Esophagus muscularis mucosa (tissue), 4 donors: ENCODE measurements around the gene PGAM2. TPM values are rescaled to one million over a fixed set of nuclear protein-coding genes. Genes with fewer than 3 reads are reported as not detected.

Experiments used
- DNase-seq: peaks from one replicate; pipeline ENCODE4 v3.0.0-alpha.2; 2017; ENCODE audit errors: extremely low spot score
- H3K27ac ChIP-seq, 4 donors: fragments of 200-600 bp; sonication (generic); replicated peaks in 1 of 4; 1 replicate in 3 of 4; 2 replicates in 1 of 4; pipeline ENCODE4 v1.5.1; 2016 to 2019; ENCODE audit warnings: mild to moderate bottlenecking in 1 of 4
- H3K27me3 ChIP-seq, 4 donors: fragments of 200-600 bp; sonication (generic); one replicate each; pipeline versions ENCODE4 v1.5.1 to v1.6.0; 2016 to 2019
- H3K36me3 ChIP-seq, 4 donors: fragments of 200-600 bp; sonication (generic); one replicate each; pipeline ENCODE4 v1.5.1; 2016 to 2019
- H3K4me1 ChIP-seq, 4 donors: fragments of 200-600 bp; sonication (generic); one replicate each; pipeline ENCODE4 v1.5.1; 2016 to 2019
- H3K4me3 ChIP-seq, 4 donors: fragments of 200-600 bp; sonication (generic); 1 replicate in 2 of 4; 2 replicates in 2 of 4; pipeline ENCODE4 v1.5.1; 2016 to 2019; ENCODE audit warnings: mild to moderate bottlenecking in 4 of 4, moderate library complexity in 1 of 4
- H3K9me3 ChIP-seq, 4 donors: fragments of 200-600 bp; sonication (generic); 1 replicate in 3 of 4; 2 replicates in 1 of 4; pipeline ENCODE4 v1.5.1; 2016 to 2019
- CTCF ChIP-seq, 3 experiments: fragments of 200-600 bp in 2 of 3; fragments of 450-650 bp in 1 of 3; sonication (generic) in 2 of 3; IDR thresholded peaks; one replicate each; pipeline ENCODE4 v1.5.1; 2017 to 2019; ENCODE audit warnings: antibody characterized with exemption in 3 of 3, mild to moderate bottlenecking in 2 of 3, moderate library complexity in 1 of 3
- EP300 ChIP-seq: sonication (generic); formaldehyde crosslinking; IDR thresholded peaks from one replicate; pipeline ENCODE4 v1.6.1; 2017; ENCODE audit warnings: antibody characterized with exemption
- POLR2A ChIP-seq: fragments of 450-650 bp; IDR thresholded peaks from one replicate; pipeline ENCODE4 v1.6.1; 2017; ENCODE audit warnings: antibody characterized with exemption, moderate library complexity, mild to moderate bottlenecking, low read depth
- POLR2AphosphoS5 ChIP-seq, 2 donors: sonication (generic); formaldehyde crosslinking; IDR thresholded peaks; one replicate each; pipeline ENCODE4 v1.6.1; 2017; ENCODE audit warnings: antibody characterized with exemption in 2 of 2
- WGBS: methylation state at CpG from one replicate; pipeline ENCODE4 v1.1.5; 2018; 5-methylcytosine and 5-hydroxymethylcytosine counted together
- intact Hi-C: fragments of 100-400 bp; cut with DNase I; formaldehyde crosslinking; loops from one replicate; pipeline ENCODE4 v1.15.1; 2023
- total RNA-seq, 4 donors: library from RNA; depleted of rRNA; stranded (reverse); fragments of >200 nt; gene quantifications; one replicate each; pipeline versions ENCODE4 v1.1.0 to v1.2.1, GENCODE V29; 2016

Gene PGAM2
- total RNA-seq, 4 donors from 2014 or later: 0.52 to 1.8 (median 0.66) TPM; not detected in 1

DNA sequence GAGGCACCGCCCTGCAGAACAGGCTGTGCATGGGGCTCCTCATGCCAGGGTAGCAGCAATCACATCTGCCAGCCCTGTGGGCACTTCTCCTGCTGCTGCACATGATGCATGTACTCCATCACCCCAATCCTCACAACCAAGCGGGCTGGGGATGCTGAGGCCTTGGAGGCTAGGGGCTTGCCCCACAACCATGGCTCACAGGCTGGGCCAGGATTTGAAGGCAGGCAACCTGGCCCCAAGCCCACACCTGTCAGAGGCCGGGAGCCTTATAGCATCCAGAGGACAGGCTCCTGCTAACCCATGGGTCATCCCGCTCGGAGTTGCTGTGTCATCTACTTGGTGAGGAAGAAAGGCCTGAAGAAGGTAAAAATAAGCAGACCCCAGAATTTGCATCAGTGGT lies 14.8 kb upstream of the PGAM2 start:
- Histone ChIP-seq H3K4me3 (no peak overlapping the region), H3K27me3 (no peaks in the 10 kb centered on the region), H3K9me3 (no peaks in the 10 kb centered on the region), H3K4me1 (peaks cover 39 to 68% (median 52%) of the 10 kb centered on the region in 4 donors), H3K36me3 (peaks cover 37 to 57% (median 57%) of the 10 kb centered on the region in 4 donors), H3K27ac (peak overlapping the region in 1 of 4 donors; percentile 92)
- intact Hi-C loops: loop anchor here (5.0 kb wide), 1 partner anchor 38 kb away; the partner anchor contains the start of gene DBNL
- DNase-seq: no peak
- TF ChIP-seq EP300 (no peak), POLR2AphosphoS5 (IDR thresholded peaks at IDR 0.05) (no peak), POLR2A (no peak), CTCF (IDR thresholded peaks at IDR 0.05) (no peak)
- WGBS: 87% methylated on average over 3 of the region's 5 CpGs

DNA sequence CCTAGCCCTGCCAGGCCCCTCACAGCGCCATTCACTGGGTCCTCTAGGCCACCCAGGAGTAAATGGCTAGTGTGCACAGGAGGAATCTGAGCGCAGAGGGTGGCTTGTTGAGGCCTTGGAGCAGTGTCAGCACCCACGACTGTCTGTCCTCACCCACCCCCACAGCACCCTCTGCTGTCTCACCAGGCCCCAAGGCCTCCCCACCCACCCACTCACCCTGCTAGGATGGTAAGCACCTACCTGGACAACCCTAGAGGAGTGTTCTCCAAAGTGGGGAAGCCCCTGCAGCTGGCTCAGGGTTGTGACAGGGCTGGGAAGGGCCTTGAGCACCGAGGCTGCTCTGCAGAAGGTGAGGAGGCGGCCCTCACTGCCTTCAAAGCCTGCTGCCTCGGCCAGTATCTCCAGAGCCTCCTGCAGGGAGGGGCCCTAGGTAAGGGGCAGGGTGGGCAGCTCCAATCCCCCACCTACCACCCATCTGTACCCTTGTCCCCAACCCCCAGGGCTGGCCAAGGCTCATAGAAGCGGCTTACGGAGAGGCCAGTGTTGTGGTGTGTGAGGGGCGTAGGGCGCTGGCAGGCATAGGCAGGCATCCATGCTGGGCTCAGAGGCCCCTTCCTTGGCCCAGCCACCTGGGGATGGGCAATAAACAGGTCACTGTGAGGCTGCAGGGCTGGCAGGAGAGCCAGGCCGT lies 14.1 kb upstream of the PGAM2 start:
- intact Hi-C loops: loop anchor here (5.0 kb wide), 1 partner anchor 37 kb away; the partner anchor contains the start of gene DBNL
- Histone ChIP-seq H3K4me1 (peaks cover 39 to 63% (median 49%) of the 10 kb centered on the region in 4 donors), H3K27me3 (no peaks in the 10 kb centered on the region), H3K4me3 (no peak overlapping the region), H3K9me3 (no peaks in the 10 kb centered on the region), H3K27ac (no peak overlapping the region), H3K36me3 (peaks cover 37 to 64% (median 64%) of the 10 kb centered on the region in 4 donors)
- TF ChIP-seq POLR2A (no peak), EP300 (no peak), POLR2AphosphoS5 (IDR thresholded peaks at IDR 0.05) (no peak), CTCF (IDR thresholded peaks at IDR 0.05) (no peak)
- WGBS: 85% methylated on average over 5 of the region's 11 CpGs
- no peak for DNase-seq

DNA sequence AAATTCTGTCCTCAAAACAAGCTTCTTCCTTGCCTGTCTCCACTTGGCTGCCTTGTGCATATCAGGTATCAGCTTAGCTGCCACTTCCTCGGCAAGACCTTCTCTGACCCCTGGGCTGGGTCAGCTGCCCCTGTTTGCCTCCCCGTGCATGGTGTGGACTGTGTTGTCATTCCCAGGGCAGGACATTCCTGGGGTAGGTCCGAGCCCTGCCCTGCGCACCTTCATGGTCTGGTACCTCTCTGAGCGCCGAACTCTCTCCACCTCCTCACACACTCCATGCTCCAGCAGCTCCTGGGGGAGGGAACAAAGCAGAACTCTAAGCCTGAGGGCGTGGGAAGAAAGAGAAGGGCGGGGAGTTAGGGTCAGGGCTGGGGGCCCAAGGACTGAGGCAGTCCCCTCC lies 13.2 kb upstream of the PGAM2 start:
- intact Hi-C loops: no loop called here
- 75% methylated on average over 7 of the region's 8 CpGs for WGBS
- TF ChIP-seq CTCF (IDR thresholded peaks at IDR 0.05): no peak
- TF ChIP-seq POLR2A: no peak
- TF ChIP-seq EP300: no peak
- no peak for DNase-seq
- Histone ChIP-seq H3K36me3 (peaks cover 37 to 73% (median 73%) of the 10 kb centered on the region in 4 donors), H3K4me3 (no peak overlapping the region), H3K4me1 (peaks cover 44 to 63% (median 51%) of the 10 kb centered on the region in 4 donors), H3K27ac (peak overlapping the region in 2 of 4 donors; percentile 23 to 33), H3K27me3 (no peaks in the 10 kb centered on the region), H3K9me3 (no peaks in the 10 kb centered on the region)

GRCh38 chr7:44077681-44078091 lies 12.3 kb upstream of the PGAM2 start:
- Histone ChIP-seq H3K27me3 (no peaks in the 10 kb centered on the region), H3K9me3 (no peaks in the 10 kb centered on the region), H3K27ac (peak overlapping the region in 2 of 4 donors; percentile 22 to 33), H3K4me1 (peaks cover 47 to 68% (median 55%) of the 10 kb centered on the region in 4 donors), H3K36me3 (peaks cover 37 to 82% (median 81%) of the 10 kb centered on the region in 4 donors), H3K4me3 (no peak overlapping the region)
- intact Hi-C loops: no loop called here
- DNase-seq: no peak
- TF ChIP-seq POLR2A (no peak), CTCF (IDR thresholded peaks at IDR 0.05) (no peak), POLR2AphosphoS5 (IDR thresholded peaks at IDR 0.05) (no peak), EP300 (no peak)
- 60% methylated on average over 5 of the region's 5 CpGs for WGBS
